ENCODE measurements around the gene PRSS57.

The PRSS57 gene

DNA sequence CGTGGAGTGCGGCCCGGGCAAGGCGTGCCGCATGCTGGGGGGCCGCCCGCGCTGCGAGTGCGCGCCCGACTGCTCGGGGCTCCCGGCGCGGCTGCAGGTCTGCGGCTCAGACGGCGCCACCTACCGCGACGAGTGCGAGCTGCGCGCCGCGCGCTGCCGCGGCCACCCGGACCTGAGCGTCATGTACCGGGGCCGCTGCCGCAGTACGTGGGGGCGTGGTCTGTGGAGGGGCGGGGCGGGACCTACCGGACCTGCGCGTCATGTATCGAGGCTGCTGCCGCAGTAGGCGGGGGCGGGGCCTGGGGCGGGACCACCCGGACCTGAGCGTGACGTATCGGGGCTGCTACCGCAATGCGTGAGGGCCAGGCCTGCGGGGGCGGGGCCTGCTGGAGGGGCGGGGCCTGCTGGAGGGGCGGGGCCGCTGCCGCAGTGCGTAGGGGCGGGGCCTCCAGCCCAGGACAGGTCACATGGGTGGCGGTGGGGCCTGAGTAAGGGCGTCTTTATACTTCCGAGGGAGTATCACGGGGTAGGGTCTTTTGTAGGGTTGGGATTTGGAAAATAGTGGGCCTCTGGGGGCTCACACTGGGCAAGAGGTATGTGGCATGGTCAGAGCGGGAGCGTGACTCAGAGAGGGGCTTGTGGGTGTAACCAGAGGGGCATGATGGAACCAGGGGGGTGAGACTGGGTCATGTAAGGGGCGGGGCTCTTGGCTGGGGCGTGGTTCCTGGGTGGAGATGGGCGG, 14.8 kb downstream of the PRSS57 start:
- ChIA-PET POLR2A (interaction anchor here (0.6 to 2.0 kb wide), 15 partner anchors 15 to 572 kb away, joined by 3 to 10 read pairs (median 4); partner anchors contain the start of gene PALM), CTCF (interaction anchor here (0.6 to 1.0 kb wide), 4 partner anchors 14 to 90 kb away, joined by 3 to 8 read pairs (median 3); no protein-coding TSS in a partner anchor)
- Histone ChIP-seq H3K36me3 (ENCODE audit: control insufficient read depth in 2 of 2, insufficient read depth in 1 of 2, low read length in 2 of 2) (no peaks in the 10 kb centered on the region), H3K9me3 (ENCODE audit: control insufficient read depth, insufficient read depth, low read depth, low read length) (no peaks in the 10 kb centered on the region), H3K4me1 (ENCODE audit: control insufficient read depth, insufficient read depth, low read length) (no peaks in the 10 kb centered on the region), H3K27ac (ENCODE audit: extremely low read depth, low read depth, low read length) (peak overlapping the region; percentile 92), H3K4me3 (ENCODE audit: low read depth, low read length) (peak overlapping the region; percentile 57)
- TF ChIP-seq, protein P1, sequence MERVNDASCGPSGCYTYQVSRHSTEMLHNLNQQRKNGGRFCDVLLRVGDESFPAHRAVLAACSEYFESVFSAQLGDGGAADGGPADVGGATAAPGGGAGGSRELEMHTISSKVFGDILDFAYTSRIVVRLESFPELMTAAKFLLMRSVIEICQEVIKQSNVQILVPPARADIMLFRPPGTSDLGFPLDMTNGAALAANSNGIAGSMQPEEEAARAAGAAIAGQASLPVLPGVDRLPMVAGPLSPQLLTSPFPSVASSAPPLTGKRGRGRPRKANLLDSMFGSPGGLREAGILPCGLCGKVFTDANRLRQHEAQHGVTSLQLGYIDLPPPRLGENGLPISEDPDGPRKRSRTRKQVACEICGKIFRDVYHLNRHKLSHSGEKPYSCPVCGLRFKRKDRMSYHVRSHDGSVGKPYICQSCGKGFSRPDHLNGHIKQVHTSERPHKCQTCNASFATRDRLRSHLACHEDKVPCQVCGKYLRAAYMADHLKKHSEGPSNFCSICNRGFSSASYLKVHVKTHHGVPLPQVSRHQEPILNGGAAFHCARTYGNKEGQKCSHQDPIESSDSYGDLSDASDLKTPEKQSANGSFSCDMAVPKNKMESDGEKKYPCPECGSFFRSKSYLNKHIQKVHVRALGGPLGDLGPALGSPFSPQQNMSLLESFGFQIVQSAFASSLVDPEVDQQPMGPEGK (tag by site-specific recombination; IDR thresholded peaks at IDR 0.05), result peak; percentile 98
- TF ChIP-seq, protein P2, sequence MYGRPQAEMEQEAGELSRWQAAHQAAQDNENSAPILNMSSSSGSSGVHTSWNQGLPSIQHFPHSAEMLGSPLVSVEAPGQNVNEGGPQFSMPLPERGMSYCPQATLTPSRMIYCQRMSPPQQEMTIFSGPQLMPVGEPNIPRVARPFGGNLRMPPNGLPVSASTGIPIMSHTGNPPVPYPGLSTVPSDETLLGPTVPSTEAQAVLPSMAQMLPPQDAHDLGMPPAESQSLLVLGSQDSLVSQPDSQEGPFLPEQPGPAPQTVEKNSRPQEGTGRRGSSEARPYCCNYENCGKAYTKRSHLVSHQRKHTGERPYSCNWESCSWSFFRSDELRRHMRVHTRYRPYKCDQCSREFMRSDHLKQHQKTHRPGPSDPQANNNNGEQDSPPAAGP (tag by site-specific recombination; IDR thresholded peaks at IDR 0.05), result peak; percentile 51; the same call in 1 of the 2 replicates
- TF ChIP-seq, protein P3, sequence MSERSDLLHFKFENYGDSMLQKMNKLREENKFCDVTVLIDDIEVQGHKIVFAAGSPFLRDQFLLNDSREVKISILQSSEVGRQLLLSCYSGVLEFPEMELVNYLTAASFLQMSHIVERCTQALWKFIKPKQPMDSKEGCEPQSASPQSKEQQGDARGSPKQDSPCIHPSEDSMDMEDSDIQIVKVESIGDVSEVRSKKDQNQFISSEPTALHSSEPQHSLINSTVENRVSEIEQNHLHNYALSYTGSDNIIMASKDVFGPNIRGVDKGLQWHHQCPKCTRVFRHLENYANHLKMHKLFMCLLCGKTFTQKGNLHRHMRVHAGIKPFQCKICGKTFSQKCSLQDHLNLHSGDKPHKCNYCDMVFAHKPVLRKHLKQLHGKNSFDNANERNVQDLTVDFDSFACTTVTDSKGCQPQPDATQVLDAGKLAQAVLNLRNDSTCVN (tag by site-specific recombination; optimal IDR thresholded peaks at IDR 0.05), result peak; percentile 57
- peak; percentile 84 for TF ChIP-seq KLF16 (tag by site-specific recombination; IDR thresholded peaks at IDR 0.05)
- peak; percentile 45 for TF ChIP-seq GLIS1 (tag by site-specific recombination; IDR thresholded peaks at IDR 0.05)
- TF ChIP-seq ZNF548 (tag by site-specific recombination; IDR thresholded peaks at IDR 0.05), result no peak
- TF ChIP-seq BCL11B (tag by site-specific recombination; IDR thresholded peaks at IDR 0.05; ENCODE audit: low read depth), result peak; percentile 79
- TF ChIP-seq, protein P4, sequence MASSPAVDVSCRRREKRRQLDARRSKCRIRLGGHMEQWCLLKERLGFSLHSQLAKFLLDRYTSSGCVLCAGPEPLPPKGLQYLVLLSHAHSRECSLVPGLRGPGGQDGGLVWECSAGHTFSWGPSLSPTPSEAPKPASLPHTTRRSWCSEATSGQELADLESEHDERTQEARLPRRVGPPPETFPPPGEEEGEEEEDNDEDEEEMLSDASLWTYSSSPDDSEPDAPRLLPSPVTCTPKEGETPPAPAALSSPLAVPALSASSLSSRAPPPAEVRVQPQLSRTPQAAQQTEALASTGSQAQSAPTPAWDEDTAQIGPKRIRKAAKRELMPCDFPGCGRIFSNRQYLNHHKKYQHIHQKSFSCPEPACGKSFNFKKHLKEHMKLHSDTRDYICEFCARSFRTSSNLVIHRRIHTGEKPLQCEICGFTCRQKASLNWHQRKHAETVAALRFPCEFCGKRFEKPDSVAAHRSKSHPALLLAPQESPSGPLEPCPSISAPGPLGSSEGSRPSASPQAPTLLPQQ (tag by site-specific recombination; IDR thresholded peaks at IDR 0.05), result peak; percentile 72; the same call in 1 of the 2 replicates
- 0 out of 2 replicates have a peak, but pooled peaks have one; percentile 37 for TF ChIP-seq ZBTB8A (tag by site-specific recombination; IDR thresholded peaks at IDR 0.05)
- peak; percentile 80 for TF ChIP-seq ZNF335 (tag by site-specific recombination; conservative IDR thresholded peaks at IDR 0.05)
- no peak for TF ChIP-seq ZNF16 (tag by site-specific recombination; IDR thresholded peaks at IDR 0.05; ENCODE audit: low read depth)
- TF ChIP-seq ZNF202 (tag by site-specific recombination; IDR thresholded peaks at IDR 0.05; ENCODE audit: borderline replicate concordance), result no peak
- no peak for TF ChIP-seq ZNF792 (tag by site-specific recombination; IDR thresholded peaks at IDR 0.05)
- peak; percentile 84 for TF ChIP-seq KLF7 (tag by site-specific recombination; IDR thresholded peaks at IDR 0.05; ENCODE audit: borderline replicate concordance)
- TF ChIP-seq, protein P5, sequence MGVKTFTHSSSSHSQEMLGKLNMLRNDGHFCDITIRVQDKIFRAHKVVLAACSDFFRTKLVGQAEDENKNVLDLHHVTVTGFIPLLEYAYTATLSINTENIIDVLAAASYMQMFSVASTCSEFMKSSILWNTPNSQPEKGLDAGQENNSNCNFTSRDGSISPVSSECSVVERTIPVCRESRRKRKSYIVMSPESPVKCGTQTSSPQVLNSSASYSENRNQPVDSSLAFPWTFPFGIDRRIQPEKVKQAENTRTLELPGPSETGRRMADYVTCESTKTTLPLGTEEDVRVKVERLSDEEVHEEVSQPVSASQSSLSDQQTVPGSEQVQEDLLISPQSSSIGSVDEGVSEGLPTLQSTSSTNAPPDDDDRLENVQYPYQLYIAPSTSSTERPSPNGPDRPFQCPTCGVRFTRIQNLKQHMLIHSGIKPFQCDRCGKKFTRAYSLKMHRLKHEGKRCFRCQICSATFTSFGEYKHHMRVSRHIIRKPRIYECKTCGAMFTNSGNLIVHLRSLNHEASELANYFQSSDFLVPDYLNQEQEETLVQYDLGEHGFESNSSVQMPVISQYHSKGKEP (tag by site-specific recombination; IDR thresholded peaks at IDR 0.05), result 0 out of 2 replicates have a peak, but pooled peaks have one; percentile 16
- TF ChIP-seq ZFP69B (tag by site-specific recombination; IDR thresholded peaks at IDR 0.05), result peak; percentile 78
- peak; percentile 58 for TF ChIP-seq ZNF600 (tag by site-specific recombination; IDR thresholded peaks at IDR 0.05)
- peak; percentile 78 for TF ChIP-seq ZFHX2 (tag by site-specific recombination; conservative IDR thresholded peaks at IDR 0.05)
- TF ChIP-seq GLIS2 (tag by site-specific recombination; IDR thresholded peaks at IDR 0.05), result peak; percentile 81
- TF ChIP-seq, protein P6, sequence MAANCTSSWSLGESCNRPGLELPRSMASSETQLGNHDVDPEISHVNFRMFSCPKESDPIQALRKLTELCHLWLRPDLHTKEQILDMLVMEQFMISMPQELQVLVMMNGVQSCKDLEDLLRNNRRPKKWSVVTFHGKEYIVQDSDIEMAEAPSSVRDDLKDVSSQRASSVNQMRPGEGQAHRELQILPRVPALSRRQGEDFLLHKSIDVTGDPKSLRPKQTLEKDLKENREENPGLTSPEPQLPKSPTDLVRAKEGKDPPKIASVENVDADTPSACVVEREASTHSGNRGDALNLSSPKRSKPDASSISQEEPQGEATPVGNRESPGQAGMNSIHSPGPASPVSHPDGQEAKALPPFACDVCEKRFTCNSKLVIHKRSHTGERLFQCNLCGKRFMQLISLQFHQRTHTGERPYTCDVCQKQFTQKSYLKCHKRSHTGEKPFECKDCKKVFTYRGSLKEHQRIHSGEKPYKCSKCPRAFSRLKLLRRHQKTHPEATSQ (tag by site-specific recombination; IDR thresholded peaks at IDR 0.05), result no peak
- TF ChIP-seq, protein P7, sequence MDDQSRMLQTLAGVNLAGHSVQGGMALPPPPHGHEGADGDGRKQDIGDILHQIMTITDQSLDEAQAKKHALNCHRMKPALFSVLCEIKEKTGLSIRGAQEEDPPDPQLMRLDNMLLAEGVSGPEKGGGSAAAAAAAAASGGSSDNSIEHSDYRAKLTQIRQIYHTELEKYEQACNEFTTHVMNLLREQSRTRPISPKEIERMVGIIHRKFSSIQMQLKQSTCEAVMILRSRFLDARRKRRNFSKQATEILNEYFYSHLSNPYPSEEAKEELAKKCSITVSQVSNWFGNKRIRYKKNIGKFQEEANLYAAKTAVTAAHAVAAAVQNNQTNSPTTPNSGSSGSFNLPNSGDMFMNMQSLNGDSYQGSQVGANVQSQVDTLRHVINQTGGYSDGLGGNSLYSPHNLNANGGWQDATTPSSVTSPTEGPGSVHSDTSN (CRISPR knock-in tag; IDR thresholded peaks at IDR 0.05), result peak; percentile 88; the same call in 1 of the 2 replicates
- TF ChIP-seq, protein P8, sequence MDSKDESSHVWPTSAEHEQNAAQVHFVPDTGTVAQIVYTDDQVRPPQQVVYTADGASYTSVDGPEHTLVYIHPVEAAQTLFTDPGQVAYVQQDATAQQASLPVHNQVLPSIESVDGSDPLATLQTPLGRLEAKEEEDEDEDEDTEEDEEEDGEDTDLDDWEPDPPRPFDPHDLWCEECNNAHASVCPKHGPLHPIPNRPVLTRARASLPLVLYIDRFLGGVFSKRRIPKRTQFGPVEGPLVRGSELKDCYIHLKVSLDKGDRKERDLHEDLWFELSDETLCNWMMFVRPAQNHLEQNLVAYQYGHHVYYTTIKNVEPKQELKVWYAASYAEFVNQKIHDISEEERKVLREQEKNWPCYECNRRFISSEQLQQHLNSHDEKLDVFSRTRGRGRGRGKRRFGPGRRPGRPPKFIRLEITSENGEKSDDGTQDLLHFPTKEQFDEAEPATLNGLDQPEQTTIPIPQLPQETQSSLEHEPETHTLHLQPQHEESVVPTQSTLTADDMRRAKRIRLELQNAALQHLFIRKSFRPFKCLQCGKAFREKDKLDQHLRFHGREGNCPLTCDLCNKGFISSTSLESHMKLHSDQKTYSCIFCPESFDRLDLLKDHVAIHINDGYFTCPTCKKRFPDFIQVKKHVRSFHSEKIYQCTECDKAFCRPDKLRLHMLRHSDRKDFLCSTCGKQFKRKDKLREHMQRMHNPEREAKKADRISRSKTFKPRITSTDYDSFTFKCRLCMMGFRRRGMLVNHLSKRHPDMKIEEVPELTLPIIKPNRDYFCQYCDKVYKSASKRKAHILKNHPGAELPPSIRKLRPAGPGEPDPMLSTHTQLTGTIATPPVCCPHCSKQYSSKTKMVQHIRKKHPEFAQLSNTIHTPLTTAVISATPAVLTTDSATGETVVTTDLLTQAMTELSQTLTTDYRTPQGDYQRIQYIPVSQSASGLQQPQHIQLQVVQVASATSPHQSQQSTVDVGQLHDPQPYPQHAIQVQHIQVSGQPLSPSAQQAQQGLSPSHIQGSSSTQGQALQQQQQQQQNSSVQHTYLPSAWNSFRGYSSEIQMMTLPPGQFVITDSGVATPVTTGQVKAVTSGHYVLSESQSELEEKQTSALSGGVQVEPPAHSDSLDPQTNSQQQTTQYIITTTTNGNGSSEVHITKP (tag by site-specific recombination; IDR thresholded peaks at IDR 0.05), result 0 out of 2 replicates have a peak, but pooled peaks have one; percentile 29
